ENCODE data around the gene TFR2. TPM values are rescaled to one million over a fixed set of nuclear protein-coding genes. Genes with fewer than 3 reads are reported as not detected.
A peak's percentile ranks its signal among the peaks of the same experiment; 100 is the strongest.

TFR2 gene
- total and polyA plus RNA-seq, 2 donors (not counting 3 experiments of a cell fraction or from before 2014, with no cell fraction given), result 0.37 to 0.60 TPM

DNA sequence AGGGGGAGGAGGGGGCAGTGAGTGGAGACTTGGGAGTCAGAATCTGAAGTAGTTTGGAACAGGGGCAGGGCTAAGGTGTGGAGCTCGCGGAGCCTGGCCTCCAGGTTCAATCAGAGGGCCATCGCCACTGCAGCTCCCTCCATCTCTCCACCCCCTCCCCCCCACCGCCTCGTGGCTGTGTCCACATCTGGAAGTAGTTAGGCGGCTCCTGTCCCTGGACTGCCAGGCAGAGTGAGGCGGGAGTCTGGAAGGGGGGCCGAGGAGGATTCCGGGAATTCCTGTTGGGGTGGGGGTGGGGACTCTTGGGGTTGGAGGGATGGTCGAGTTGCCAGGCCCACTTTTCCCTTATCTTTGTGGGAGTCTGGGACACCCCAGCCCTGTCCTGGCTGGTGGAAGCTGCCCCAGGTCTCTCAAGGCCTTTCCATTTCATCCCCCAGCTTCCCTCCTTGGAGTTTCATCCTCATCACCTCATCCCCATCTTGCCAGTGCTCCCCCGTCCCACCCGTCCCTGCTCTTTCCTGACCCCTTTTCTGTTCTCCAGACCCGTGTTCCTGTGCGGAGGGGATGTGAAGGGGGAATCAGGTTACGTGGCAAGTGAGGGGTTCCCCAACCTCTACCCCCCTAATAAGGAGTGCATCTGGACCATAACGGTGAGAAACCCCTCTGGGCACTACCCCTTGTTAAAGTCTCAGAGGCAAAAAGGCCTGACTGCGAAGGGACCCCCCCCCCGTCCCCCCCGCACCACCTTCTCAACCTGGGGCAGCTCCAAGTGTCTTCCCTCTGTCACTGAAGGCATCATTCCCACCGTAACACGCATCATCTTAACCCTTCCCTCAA lies 38.2 kb downstream of the TFR2 start:
- no peaks in the 10 kb centered on the region for H4K20me1 ChIP-seq (replicated peaks; ENCODE audit: control insufficient read depth, extremely low read depth, insufficient read depth, low read length)
- H3K9ac ChIP-seq (replicated peaks; ENCODE audit: extremely low read depth, insufficient read depth, low read length), result no peak overlapping the region
- FAIRE-seq (no peak), DNase-seq (ENCODE audit: low read depth, low spot score) (no peak)
- H3K9me1 ChIP-seq (replicated peaks; ENCODE audit: control insufficient read depth, extremely low read depth, insufficient read depth, low read length), result no peaks in the 10 kb centered on the region
- no peaks in the 10 kb centered on the region for H3K36me3 ChIP-seq (ENCODE audit: control insufficient read depth in 2 of 2, extremely low read depth in 1 of 2, insufficient read depth in 2 of 2, low read length in 2 of 2)
- H3K4me2 ChIP-seq (ENCODE audit: insufficient read depth, low read length), result peak overlapping the region; percentile 42
- H3K79me2 ChIP-seq (ENCODE audit: control insufficient read depth, insufficient read depth, low read length), result no peaks in the 10 kb centered on the region
- H3K27ac ChIP-seq (ENCODE audit: insufficient read depth, low read depth, low read length), result no peak overlapping the region
- POLR2A ChIA-PET, result no interaction called here
- H3K4me3 ChIP-seq (replicated peaks in 1 of 3; ENCODE audit: insufficient read depth in 1 of 3, low read depth in 1 of 3, low read length in 3 of 3), result no peak overlapping the region
- intact Hi-C loops (cut with micrococcal nuclease), result no loop called here
- dilution Hi-C loops (cut with MboI; ENCODE audit: extremely low pct_ligation_motif_present, low sequenced_read_pairs), result no loop called here
- BruUV-seq (replicated peaks), result no TSS peak
- peak overlapping the region; percentile 96 for H2AFZ ChIP-seq (ENCODE audit: low read depth, low read length)
- H3K9me3 ChIP-seq (replicated peaks; ENCODE audit: control insufficient read depth, insufficient read depth, low read length), result no peaks in the 10 kb centered on the region
- H3K4me1 ChIP-seq (ENCODE audit: control insufficient read depth, extremely low read depth, insufficient read depth, low read length), result peaks cover 25% of the 10 kb centered on the region
- CTCF ChIA-PET, result interaction anchor here (1.1 to 2.8 kb wide), 4 partner anchors 9 to 77 kb away, joined by 3 to 10 read pairs (median 4); partner anchors contain the start of genes FBXO24 and MOSPD3
- TF ChIP-seq FOS (IDR thresholded peaks at IDR 0.05; ENCODE audit: borderline replicate concordance, insufficient read depth, low read length), result no peak
- TF ChIP-seq GATA2 (IDR thresholded peaks at IDR 0.05; ENCODE audit: insufficient read depth, insufficient read length, low read depth, low read length), result no peak
- TF ChIP-seq POLR2A (IDR thresholded peaks at IDR 0.05; ENCODE audit: low read depth, low read length), result no peak
- no peak for TF ChIP-seq MYC (IDR thresholded peaks at IDR 0.05; ENCODE audit: low read depth, low read length)
- no peak for TF ChIP-seq CTCF (IDR thresholded peaks at IDR 0.05; ENCODE audit: extremely low read depth in 1 of 2, insufficient read depth in 1 of 2, low read depth in 1 of 2, low read length in 2 of 2)
- TF ChIP-seq EZH2 (IDR thresholded peaks at IDR 0.05; ENCODE audit: borderline replicate concordance, low read depth, low read length, severe bottlenecking), result no peak
- no peak for TF ChIP-seq POLR2AphosphoS5 (IDR thresholded peaks at IDR 0.05; ENCODE audit: insufficient read depth, low read depth, low read length)
- no peak for TF ChIP-seq JUN (IDR thresholded peaks at IDR 0.05; ENCODE audit: borderline replicate concordance, insufficient read depth, insufficient read length, low read depth)
- TF ChIP-seq, protein P1, sequence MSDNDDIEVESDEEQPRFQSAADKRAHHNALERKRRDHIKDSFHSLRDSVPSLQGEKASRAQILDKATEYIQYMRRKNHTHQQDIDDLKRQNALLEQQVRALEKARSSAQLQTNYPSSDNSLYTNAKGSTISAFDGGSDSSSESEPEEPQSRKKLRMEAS (IDR thresholded peaks at IDR 0.05; ENCODE audit: insufficient read depth, insufficient read length), result no peak
- no peaks in the 10 kb centered on the region for H3K27me3 ChIP-seq (ENCODE audit: control insufficient read depth in 2 of 2, insufficient read depth in 2 of 2, low read length in 2 of 2)
